ENCODE measurements around the gene DUSP2.

Gene DUSP2

GRCh38 chr2:96158554-96158940 lies 13.3 kb upstream of the DUSP2 start:
- DNase-seq, result no peak
- no peak overlapping the region for H2AFZ ChIP-seq (ENCODE audit: low read depth, low read length)
- peaks cover 6% of the 10 kb centered on the region for H3K9me3 ChIP-seq (ENCODE audit: control insufficient read depth, low read length)
- no peak overlapping the region for H3K9ac ChIP-seq (ENCODE audit: low read length)
- H2BK15ac ChIP-seq (ENCODE audit: low read depth, poor library complexity, severe bottlenecking), result no peak overlapping the region
- no peaks in the 10 kb centered on the region for H3K79me1 ChIP-seq (replicated peaks; ENCODE audit: low read length, poor library complexity, severe bottlenecking)
- H3K4me3 ChIP-seq (ENCODE audit: insufficient read depth in 1 of 2, low read depth in 1 of 2, low read length in 2 of 2), result no peak overlapping the region
- peaks cover 0 to 36% of the 10 kb centered on the region in 2 experiments for H3K27me3 ChIP-seq (ENCODE audit: control insufficient read depth in 1 of 2, insufficient read depth in 1 of 2, low read length in 2 of 2)
- H3K4me1 ChIP-seq (ENCODE audit: control insufficient read depth, insufficient read depth, low read depth, low read length), result peaks cover 13% of the 10 kb centered on the region
- no peak overlapping the region for H3K4me2 ChIP-seq (ENCODE audit: low read length, poor library complexity, severe bottlenecking)
- no peak overlapping the region for H2BK12ac ChIP-seq (ENCODE audit: low read length in 2 of 2)
- no peak overlapping the region for H4K8ac ChIP-seq (ENCODE audit: low read length)
- no peak overlapping the region for H3K4ac ChIP-seq (ENCODE audit: low read depth in 1 of 2, low read length in 2 of 2)
- no peak overlapping the region for H3K18ac ChIP-seq (ENCODE audit: low read depth in 1 of 2, low read length in 2 of 2)
- H3K36me3 ChIP-seq (ENCODE audit: control insufficient read depth in 1 of 2, insufficient read depth in 2 of 2, low read depth in 1 of 2, low read length in 2 of 2), result no peaks in the 10 kb centered on the region
- no peak overlapping the region for H2BK120ac ChIP-seq (ENCODE audit: low read depth, low read length)
- no peak overlapping the region for H3K27ac ChIP-seq (ENCODE audit: low read length, poor library complexity, severe bottlenecking)
- H2BK5ac ChIP-seq (ENCODE audit: low read depth, low read length, poor library complexity, severe bottlenecking), result no peak overlapping the region
- WGBS, result 91% methylated on average over 14 of the region's 14 CpGs
- no peak overlapping the region for H2AK5ac ChIP-seq (ENCODE audit: low read length, severe bottlenecking)
- no peak overlapping the region for H4K91ac ChIP-seq (ENCODE audit: low read length)
- H3K23ac ChIP-seq (ENCODE audit: low read length in 2 of 2), result no peak overlapping the region
- no peak overlapping the region for H3K14ac ChIP-seq (ENCODE audit: low read length in 2 of 2)

- Histone ChIP-seq H4K91ac (ENCODE audit: low read length) (no peak overlapping the region), H2BK12ac (ENCODE audit: low read length in 2 of 2) (no peak overlapping the region)
- WGBS, result 78% methylated on average over 17 of the region's 19 CpGs
Measured at GRCh38 chr2:96157649-96158553, 12.7 kb upstream of the DUSP2 start.

GRCh38 chr2:96156926-96157648 lies 11.8 kb upstream of the DUSP2 start:
- no peak for DNase-seq
- Histone ChIP-seq H3K9me3 (ENCODE audit: control insufficient read depth, low read length) (peaks cover 6% of the 10 kb centered on the region), H3K4me2 (ENCODE audit: low read length, poor library complexity, severe bottlenecking) (no peak overlapping the region), H2BK120ac (ENCODE audit: low read depth, low read length) (no peak overlapping the region), H3K4ac (ENCODE audit: low read depth in 1 of 2, low read length in 2 of 2) (no peak overlapping the region), H2BK15ac (ENCODE audit: low read depth, poor library complexity, severe bottlenecking) (no peak overlapping the region), H3K4me1 (ENCODE audit: control insufficient read depth, insufficient read depth, low read depth, low read length) (peaks cover 13% of the 10 kb centered on the region), H4K8ac (ENCODE audit: low read length) (no peak overlapping the region), H3K79me1 (replicated peaks; ENCODE audit: low read length, poor library complexity, severe bottlenecking) (no peaks in the 10 kb centered on the region), H3K9ac (ENCODE audit: low read length) (no peak overlapping the region), H2AFZ (ENCODE audit: low read depth, low read length) (no peak overlapping the region), H2BK12ac (ENCODE audit: low read length in 2 of 2) (no peak overlapping the region), H2BK5ac (ENCODE audit: low read depth, low read length, poor library complexity, severe bottlenecking) (no peak overlapping the region), H3K23ac (ENCODE audit: low read length in 2 of 2) (no peak overlapping the region), H4K91ac (ENCODE audit: low read length) (no peak overlapping the region), H3K27ac (ENCODE audit: low read length, poor library complexity, severe bottlenecking) (no peak overlapping the region), H3K14ac (ENCODE audit: low read length in 2 of 2) (no peak overlapping the region), H2AK5ac (ENCODE audit: low read length, severe bottlenecking) (no peak overlapping the region), H3K27me3 (ENCODE audit: control insufficient read depth in 1 of 2, insufficient read depth in 1 of 2, low read length in 2 of 2) (peaks cover 0 to 37% of the 10 kb centered on the region in 2 experiments), H3K36me3 (ENCODE audit: control insufficient read depth in 1 of 2, insufficient read depth in 2 of 2, low read depth in 1 of 2, low read length in 2 of 2) (no peaks in the 10 kb centered on the region), H3K4me3 (ENCODE audit: insufficient read depth in 1 of 2, low read depth in 1 of 2, low read length in 2 of 2) (peak overlapping the region in 1 of 2 experiments; percentile 27), H3K18ac (ENCODE audit: low read depth in 1 of 2, low read length in 2 of 2) (no peak overlapping the region)
- WGBS, result 89% methylated on average over 5 of the region's 5 CpGs

More at GRCh38 chr2:96157649-96158553, 12.7 kb upstream of the DUSP2 start:
- H2AK5ac ChIP-seq (ENCODE audit: low read length, severe bottlenecking), result no peak overlapping the region
- DNase-seq, result no peak
- no peak overlapping the region for H3K14ac ChIP-seq (ENCODE audit: low read length in 2 of 2)
- no peak overlapping the region for H4K8ac ChIP-seq (ENCODE audit: low read length)
- H3K18ac ChIP-seq (ENCODE audit: low read depth in 1 of 2, low read length in 2 of 2), result no peak overlapping the region
- no peaks in the 10 kb centered on the region for H3K79me1 ChIP-seq (replicated peaks; ENCODE audit: low read length, poor library complexity, severe bottlenecking)
- H3K4me1 ChIP-seq (ENCODE audit: control insufficient read depth, insufficient read depth, low read depth, low read length), result peaks cover 13% of the 10 kb centered on the region
- H2BK5ac ChIP-seq (ENCODE audit: low read depth, low read length, poor library complexity, severe bottlenecking), result no peak overlapping the region
- no peak overlapping the region for H3K4ac ChIP-seq (ENCODE audit: low read depth in 1 of 2, low read length in 2 of 2)
- no peak overlapping the region for H3K27ac ChIP-seq (ENCODE audit: low read length, poor library complexity, severe bottlenecking)
- peaks cover 0 to 37% of the 10 kb centered on the region in 2 experiments for H3K27me3 ChIP-seq (ENCODE audit: control insufficient read depth in 1 of 2, insufficient read depth in 1 of 2, low read length in 2 of 2)
- peaks cover 6% of the 10 kb centered on the region for H3K9me3 ChIP-seq (ENCODE audit: control insufficient read depth, low read length)
- H3K36me3 ChIP-seq (ENCODE audit: control insufficient read depth in 1 of 2, insufficient read depth in 2 of 2, low read depth in 1 of 2, low read length in 2 of 2), result no peaks in the 10 kb centered on the region
- no peak overlapping the region for H3K9ac ChIP-seq (ENCODE audit: low read length)
- H3K4me3 ChIP-seq (ENCODE audit: insufficient read depth in 1 of 2, low read depth in 1 of 2, low read length in 2 of 2), result no peak overlapping the region
- H3K23ac ChIP-seq (ENCODE audit: low read length in 2 of 2), result no peak overlapping the region
- H2BK15ac ChIP-seq (ENCODE audit: low read depth, poor library complexity, severe bottlenecking), result no peak overlapping the region
- H2AFZ ChIP-seq (ENCODE audit: low read depth, low read length), result no peak overlapping the region
- peak overlapping the region; percentile 32 for H3K4me2 ChIP-seq (ENCODE audit: low read length, poor library complexity, severe bottlenecking)
- no peak overlapping the region for H2BK120ac ChIP-seq (ENCODE audit: low read depth, low read length)

All from mesenchymal stem cell (in vitro differentiated cells and primary cell).